PC-9 (cell line): ENCODE results near the gene MTCL3.

Experiments
- BruUV-seq: library from RNA; stranded (reverse); fragments of 400-500 nt; replicated peaks from 2 replicates; lab custom pipeline; 2021; lab: Mats Ljungman, UMichigan
- CTCF ChIA-PET: fragments of 300-600 bp; sonication (Branson Sonifier 250); formaldehyde crosslinking; loops from one replicate; lab custom pipeline; 2022; ENCODE audit warnings: antibody characterized with exemption; lab: Charles Lee
- POLR2A ChIA-PET: fragments of 300-600 bp; sonication (Branson Sonifier 250); formaldehyde crosslinking; loops from one replicate; lab custom pipeline; 2022; ENCODE audit warnings: antibody characterized with exemption; ENCODE audit not compliant: unreplicated experiment; lab: Charles Lee
- DNase-seq, 2 experiments: peaks; one replicate each; pipeline versions ENCODE4 v3.0.0 to v3.0.0-alpha.2; 2015 to 2022; ENCODE audit warnings: mixed read lengths in 1 of 2
- H2AFZ ChIP-seq: fragments of 200-600 bp; sonication (generic); 2 replicates; pipeline ENCODE4 v1.8.1; 2017; ENCODE audit warnings: antibody characterized with exemption
- H3F3A ChIP-seq: fragments of 200-600 bp; sonication (generic); 2 replicates; pipeline ENCODE4 v1.8.1; 2017; ENCODE audit warnings: antibody characterized with exemption, mild to moderate bottlenecking, low read depth; ENCODE audit not compliant: insufficient read depth
- H3K27ac ChIP-seq: fragments of 200-600 bp; sonication (generic); 2 replicates; pipeline ENCODE4 v1.6.1; 2016; ENCODE audit warnings: mixed run types
- H3K27me3 ChIP-seq: fragments of 200-600 bp; sonication (generic); 2 replicates; pipeline ENCODE4 v1.6.1; 2016; ENCODE audit warnings: low read depth, mixed run types; ENCODE audit not compliant: insufficient read depth
- H3K36me3 ChIP-seq: fragments of 200-600 bp; sonication (generic); 2 replicates; pipeline ENCODE4 v1.6.1; 2016; ENCODE audit warnings: low read depth, mixed run types
- H3K4me1 ChIP-seq: fragments of 200-600 bp; sonication (generic); replicated peaks from 2 replicates; pipeline ENCODE4 v1.6.1; 2016; ENCODE audit warnings: mixed run types; ENCODE audit not compliant: insufficient read depth
- H3K4me2 ChIP-seq: fragments of 200-600 bp; sonication (generic); 2 replicates; pipeline ENCODE4 v1.6.1; 2017; ENCODE audit warnings: mixed run types
- H3K4me3 ChIP-seq: fragments of 200-600 bp; sonication (generic); 2 replicates; pipeline ENCODE4 v1.6.1; 2016; ENCODE audit warnings: mixed run types
- H3K79me2 ChIP-seq: fragments of 200-600 bp; sonication (generic); 2 replicates; pipeline ENCODE4 v1.6.1; 2017; ENCODE audit warnings: low read depth, mixed run types
- H3K9me2 ChIP-seq: fragments of 200-600 bp; sonication (generic); 2 replicates; pipeline ENCODE4 v1.8.1; 2017; ENCODE audit warnings: mild to moderate bottlenecking; ENCODE audit not compliant: insufficient read depth
- H3K9me3 ChIP-seq: fragments of 200-600 bp; sonication (generic); 2 replicates; pipeline ENCODE4 v1.8.1; 2016; ENCODE audit warnings: low read depth; ENCODE audit not compliant: insufficient read depth
- H4K20me1 ChIP-seq: fragments of 200-600 bp; sonication (generic); 2 replicates; pipeline ENCODE4 v1.8.1; 2017; ENCODE audit not compliant: insufficient read depth
- EZH2 ChIP-seq: fragments of 200-600 bp; sonication (generic); IDR thresholded peaks from 2 replicates; pipeline ENCODE4 v1.8.0; 2017; ENCODE audit warnings: antibody characterized with exemption, low read depth
- intact Hi-C: fragments of 100-400 bp; cut with micrococcal nuclease; formaldehyde crosslinking; loops from one replicate; pipeline ENCODE4 v1.10.0; 2022; ENCODE audit not compliant: unreplicated experiment
- TF ChIP-seq, protein P1 (sequence below): fragments of 200-600 bp; sonication (generic); conservative IDR thresholded peaks from 2 replicates; pipeline ENCODE4 v1.6.1; 2017; ENCODE audit warnings: mixed run types, antibody characterized with exemption, mild to moderate bottlenecking, moderate library complexity

The MTCL3 gene

GRCh38 chr6:127447780-127448179 lies 71.4 kb downstream of the MTCL3 start:
- no peak for TF ChIP-seq EZH2
- TF ChIP-seq, protein P1, sequence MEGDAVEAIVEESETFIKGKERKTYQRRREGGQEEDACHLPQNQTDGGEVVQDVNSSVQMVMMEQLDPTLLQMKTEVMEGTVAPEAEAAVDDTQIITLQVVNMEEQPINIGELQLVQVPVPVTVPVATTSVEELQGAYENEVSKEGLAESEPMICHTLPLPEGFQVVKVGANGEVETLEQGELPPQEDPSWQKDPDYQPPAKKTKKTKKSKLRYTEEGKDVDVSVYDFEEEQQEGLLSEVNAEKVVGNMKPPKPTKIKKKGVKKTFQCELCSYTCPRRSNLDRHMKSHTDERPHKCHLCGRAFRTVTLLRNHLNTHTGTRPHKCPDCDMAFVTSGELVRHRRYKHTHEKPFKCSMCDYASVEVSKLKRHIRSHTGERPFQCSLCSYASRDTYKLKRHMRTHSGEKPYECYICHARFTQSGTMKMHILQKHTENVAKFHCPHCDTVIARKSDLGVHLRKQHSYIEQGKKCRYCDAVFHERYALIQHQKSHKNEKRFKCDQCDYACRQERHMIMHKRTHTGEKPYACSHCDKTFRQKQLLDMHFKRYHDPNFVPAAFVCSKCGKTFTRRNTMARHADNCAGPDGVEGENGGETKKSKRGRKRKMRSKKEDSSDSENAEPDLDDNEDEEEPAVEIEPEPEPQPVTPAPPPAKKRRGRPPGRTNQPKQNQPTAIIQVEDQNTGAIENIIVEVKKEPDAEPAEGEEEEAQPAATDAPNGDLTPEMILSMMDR = no peak
- H3K9me2 ChIP-seq = no peaks in the 10 kb centered on the region
- CTCF ChIA-PET = interaction anchor here (0.6 kb wide), 1 partner anchor 12 kb away, joined by 3 read pairs; no protein-coding TSS in a partner anchor

DNA sequence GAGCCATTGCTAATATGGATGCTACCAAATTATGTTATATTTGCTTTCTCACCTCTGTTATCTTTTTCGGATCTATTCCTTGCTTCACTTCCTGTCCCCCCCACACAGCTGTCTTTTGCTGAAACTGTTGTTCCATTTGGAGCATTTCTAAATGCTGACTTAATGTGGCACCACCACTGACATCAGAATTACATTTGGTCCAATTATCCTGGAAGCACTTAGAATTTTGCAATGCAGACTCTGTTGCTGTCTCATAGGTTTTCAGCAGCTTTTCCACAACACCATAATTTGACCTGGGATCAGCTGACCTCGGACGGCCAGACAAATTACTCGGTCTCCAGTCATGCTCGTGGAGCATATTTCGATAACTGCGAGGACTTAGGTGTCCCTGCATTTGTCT lies 72.8 kb downstream of the MTCL3 start:
- Histone ChIP-seq H3K36me3 (no peaks in the 10 kb centered on the region), H3K4me3 (no peak overlapping the region), H3F3A (no peaks in the 10 kb centered on the region), H3K27me3 (no peaks in the 10 kb centered on the region), H3K9me3 (no peaks in the 10 kb centered on the region), H3K9me2 (no peaks in the 10 kb centered on the region), H3K4me1 (no peaks in the 10 kb centered on the region), H4K20me1 (no peaks in the 10 kb centered on the region), H3K4me2 (no peak overlapping the region), H3K27ac (no peak overlapping the region), H3K79me2 (no peaks in the 10 kb centered on the region), H2AFZ (no peak overlapping the region)
- no peak for TF ChIP-seq EZH2
- TF ChIP-seq, protein P1 = no peak
- ChIA-PET POLR2A (no interaction called here), CTCF (no interaction called here)
- DNase-seq = no peak
- BruUV-seq = no TSS peak
- intact Hi-C loops = no loop called here

More at GRCh38 chr6:127447780-127448179, 71.4 kb downstream of the MTCL3 start:
- intact Hi-C loops = no loop called here
- H3K9me3 ChIP-seq = no peaks in the 10 kb centered on the region
- no peaks in the 10 kb centered on the region for H3K79me2 ChIP-seq
- DNase-seq = no peak
- H3K4me3 ChIP-seq = no peak overlapping the region
- no peak overlapping the region for H3K27ac ChIP-seq
- H3K36me3 ChIP-seq = no peaks in the 10 kb centered on the region
- no peaks in the 10 kb centered on the region for H3K4me1 ChIP-seq
- no TSS peak for BruUV-seq
- H3K27me3 ChIP-seq = no peaks in the 10 kb centered on the region
- no peak overlapping the region for H3K4me2 ChIP-seq
- POLR2A ChIA-PET = no interaction called here
- H4K20me1 ChIP-seq = no peaks in the 10 kb centered on the region
- no peak overlapping the region for H2AFZ ChIP-seq
- H3F3A ChIP-seq = no peaks in the 10 kb centered on the region

GRCh38 chr6:127441881-127442280 lies 77.3 kb downstream of the MTCL3 start:
- no peaks in the 10 kb centered on the region for H3F3A ChIP-seq
- H3K4me3 ChIP-seq = no peak overlapping the region
- H2AFZ ChIP-seq = no peak overlapping the region; the same call in 1 of the 2 replicates
- H3K79me2 ChIP-seq = no peaks in the 10 kb centered on the region
- no peak overlapping the region for H3K27ac ChIP-seq
- ChIA-PET CTCF (no interaction called here), POLR2A (no interaction called here)
- TF ChIP-seq, protein P1 = no peak
- no peak for TF ChIP-seq EZH2
- no TSS peak for BruUV-seq
- H3K36me3 ChIP-seq = no peaks in the 10 kb centered on the region
- no peak overlapping the region for H3K4me2 ChIP-seq
- DNase-seq = no peak
- no peaks in the 10 kb centered on the region for H3K4me1 ChIP-seq
- H3K9me2 ChIP-seq = no peaks in the 10 kb centered on the region; the same call in 1 of the 2 replicates
- no peaks in the 10 kb centered on the region for H3K27me3 ChIP-seq
- no peaks in the 10 kb centered on the region for H4K20me1 ChIP-seq
- no peaks in the 10 kb centered on the region for H3K9me3 ChIP-seq
- intact Hi-C loops = no loop called here
